Fibroblast of lung (primary cell): ENCODE measurements around the gene KLHL20. TPM values are rescaled to one million over a fixed set of nuclear protein-coding genes. Genes with fewer than 3 reads are reported as not detected.

Source experiments
- DNase-seq, 2 donors: peaks; one replicate each; pipeline versions ENCODE4 v3.0.0 to v3.0.0-alpha.2; 2010; ENCODE audit warnings: low read depth in 2 of 2
- H2AFZ ChIP-seq: 2 replicates; pipeline ENCODE4 v1.5.1; 2012; ENCODE audit warnings: low read length, control low read depth, inconsistent platforms
- H3K27ac ChIP-seq: 2 replicates; pipeline ENCODE4 v1.5.1; 2011; ENCODE audit warnings: low read length, control low read depth; ENCODE audit not compliant: insufficient read depth
- H3K27me3 ChIP-seq: 2 replicates; pipeline ENCODE4 v1.5.1; 2011; ENCODE audit warnings: mild to moderate bottlenecking, low read length; ENCODE audit not compliant: control insufficient read depth, insufficient read depth
- H3K36me3 ChIP-seq: 2 replicates; pipeline ENCODE4 v1.5.1; 2011; ENCODE audit warnings: low read length; ENCODE audit not compliant: control insufficient read depth, insufficient read depth
- H3K4me1 ChIP-seq: 2 replicates; pipeline ENCODE4 v1.5.1; 2011; ENCODE audit warnings: low read length; ENCODE audit not compliant: control insufficient read depth, insufficient read depth; ENCODE audit errors: extremely low read depth
- H3K4me2 ChIP-seq: 2 replicates; pipeline ENCODE4 v1.5.1; 2011; ENCODE audit warnings: low read length, control low read depth; ENCODE audit not compliant: insufficient read depth; ENCODE audit errors: extremely low read depth
- H3K4me3 ChIP-seq, 4 experiments: fragments of 200-600 bp in 1 of 4; sonication (generic) in 1 of 4; replicated peaks in 1 of 4; 2 replicates each; pipeline ENCODE4 v1.5.1; 2011 to 2016; ENCODE audit warnings: low read length in 4 of 4, low read depth in 3 of 4, mild to moderate bottlenecking in 3 of 4, control low read depth in 2 of 4, inconsistent platforms in 1 of 4, mixed read lengths in 1 of 4; ENCODE audit not compliant: insufficient read depth in 1 of 4; ENCODE audit errors: control extremely low read depth in 1 of 4
- H3K79me2 ChIP-seq: 2 replicates; pipeline ENCODE4 v1.5.1; 2012; ENCODE audit warnings: mild to moderate bottlenecking, low read length, inconsistent platforms; ENCODE audit not compliant: control insufficient read depth, insufficient read depth
- H3K9ac ChIP-seq: 2 replicates; pipeline ENCODE4 v1.5.1; 2011; ENCODE audit warnings: mild to moderate bottlenecking, low read length, control low read depth; ENCODE audit not compliant: insufficient read depth
- H3K9me3 ChIP-seq: 2 replicates; pipeline ENCODE4 v1.5.1; 2012; ENCODE audit warnings: low read depth, low read length; ENCODE audit not compliant: control insufficient read depth, insufficient read depth
- H4K20me1 ChIP-seq: 2 replicates; pipeline ENCODE4 v1.5.1; 2011; ENCODE audit warnings: low read length; ENCODE audit not compliant: control insufficient read depth, insufficient read depth; ENCODE audit errors: extremely low read depth
- CTCF ChIP-seq, 2 donors: IDR thresholded peaks in 1 of 2; conservative IDR thresholded peaks in 1 of 2; 1 replicate in 1 of 2; 2 replicates in 1 of 2; pipeline ENCODE4 v1.5.1; 2011 to 2012; ENCODE audit warnings: low read length in 2 of 2, control low read depth in 1 of 2, inconsistent platforms in 1 of 2, low read depth in 1 of 2, mild to moderate bottlenecking in 1 of 2
- EZH2 ChIP-seq: IDR thresholded peaks from 2 replicates; pipeline ENCODE4 v1.5.1; 2012; ENCODE audit warnings: low read length, control low read depth, mild to moderate bottlenecking; ENCODE audit errors: missing control alignments
- polyA plus RNA-seq, 2 donors: library from polyadenylated mRNA; depleted of rRNA in 1 of 2; stranded (reverse) in 1 of 2; unstranded in 1 of 2; fragments of >200 nt; gene quantifications; 2 replicates each; pipeline ENCODE4 v1.2.1, GENCODE V29; 2011 to 2012; ENCODE audit warnings: missing spikeins in 1 of 2
- total RNA-seq: library from RNA; depleted of rRNA; stranded (reverse); fragments of >200 nt; gene quantifications from 2 replicates; pipeline ENCODE4 v1.2.1, GENCODE V29; 2014

The KLHL20 gene
- total and polyA plus RNA-seq, 2 donors (not counting 1 experiment from before 2014, with no cell fraction given), result 29.2 to 47.2 TPM

GRCh38 chr1:173744651-173745050, 29.9 kb downstream of the KLHL20 start:
- no peak overlapping the region for H3K27ac ChIP-seq
- H3K9me3 ChIP-seq, result no peaks in the 10 kb centered on the region
- no peaks in the 10 kb centered on the region for H4K20me1 ChIP-seq
- no peak overlapping the region for H2AFZ ChIP-seq
- no peak for DNase-seq
- H3K4me2 ChIP-seq, result no peak overlapping the region
- H3K4me1 ChIP-seq, result no peaks in the 10 kb centered on the region
- TF ChIP-seq EZH2, result no peak
- no peak for TF ChIP-seq CTCF (conservative IDR thresholded peaks at IDR 0.05 in 1 of 2, IDR thresholded peaks at IDR 0.05 in 1 of 2; ENCODE audit: low read depth in 1 of 2, low read length in 2 of 2)
- no peaks in the 10 kb centered on the region for H3K36me3 ChIP-seq
- peaks cover 2% of the 10 kb centered on the region for H3K79me2 ChIP-seq
- no peaks in the 10 kb centered on the region for H3K27me3 ChIP-seq
- no peak overlapping the region for H3K4me3 ChIP-seq
- no peak overlapping the region for H3K9ac ChIP-seq

- no peak for DNase-seq
- no peaks in the 10 kb centered on the region for H3K79me2 ChIP-seq
- H2AFZ ChIP-seq, result no peak overlapping the region
- no peak overlapping the region for H3K4me2 ChIP-seq
- H4K20me1 ChIP-seq, result no peaks in the 10 kb centered on the region
- no peak overlapping the region for H3K4me3 ChIP-seq
- H3K4me1 ChIP-seq, result no peaks in the 10 kb centered on the region
- H3K9ac ChIP-seq, result no peak overlapping the region
- no peaks in the 10 kb centered on the region for H3K9me3 ChIP-seq
- no peak for TF ChIP-seq CTCF (conservative IDR thresholded peaks at IDR 0.05 in 1 of 2, IDR thresholded peaks at IDR 0.05 in 1 of 2; ENCODE audit: low read depth in 1 of 2, low read length in 2 of 2)
- no peaks in the 10 kb centered on the region for H3K36me3 ChIP-seq
- H3K27ac ChIP-seq, result no peak overlapping the region
- no peaks in the 10 kb centered on the region for H3K27me3 ChIP-seq
These were observed 34.4 kb downstream of the KLHL20 start for GRCh38 chr1:173749137-173749536.

GRCh38 chr1:173753830-173754229, 39.0 kb downstream of the KLHL20 start:
- no peak overlapping the region for H3K4me2 ChIP-seq
- no peak overlapping the region for H3K27ac ChIP-seq
- no peaks in the 10 kb centered on the region for H4K20me1 ChIP-seq
- no peaks in the 10 kb centered on the region for H3K27me3 ChIP-seq
- no peak overlapping the region for H2AFZ ChIP-seq
- TF ChIP-seq EZH2 (no peak), CTCF (conservative IDR thresholded peaks at IDR 0.05 in 1 of 2, IDR thresholded peaks at IDR 0.05 in 1 of 2; ENCODE audit: low read depth in 1 of 2, low read length in 2 of 2) (no peak)
- H3K4me1 ChIP-seq, result no peaks in the 10 kb centered on the region
- no peaks in the 10 kb centered on the region for H3K79me2 ChIP-seq
- H3K36me3 ChIP-seq, result no peaks in the 10 kb centered on the region
- no peak for DNase-seq
- no peak overlapping the region for H3K4me3 ChIP-seq
- no peaks in the 10 kb centered on the region for H3K9me3 ChIP-seq
- H3K9ac ChIP-seq, result no peak overlapping the region
